ENCODE data around the gene HAGH.

- TF ChIP-seq CTCF (IDR thresholded peaks at IDR 0.05; ENCODE audit: insufficient read depth, low read length) = no peak
- TF ChIP-seq REST (IDR thresholded peaks at IDR 0.05; ENCODE audit: insufficient replicate concordance, low read depth) = no peak
- TF ChIP-seq POLR2AphosphoS5 (IDR thresholded peaks at IDR 0.05; ENCODE audit: low read depth) = no peak
- TF ChIP-seq GABPA (IDR thresholded peaks at IDR 0.05; ENCODE audit: low read depth) = no peak
Measured at GRCh38 chr16:1780677-1781072, 46.0 kb downstream of the HAGH start.

Measured in HL-60 (cell line).